DOHH2 (cell line): ENCODE data around the gene SERINC3.

Experiments used
- H3F3A ChIP-seq: fragments of 200-600 bp; sonication (generic), shearing (Covaris generic); 2 replicates; pipeline ENCODE4 v1.6.0; 2016; ENCODE audit warnings: antibody characterized with exemption, mild to moderate bottlenecking; ENCODE audit not compliant: control insufficient read depth, insufficient read depth
- H3K27ac ChIP-seq: fragments of 200-600 bp; sonication (generic); 2 replicates; pipeline ENCODE4 v1.5.1; 2014; ENCODE audit warnings: low read depth, mild to moderate bottlenecking, low read length, moderate library complexity
- H3K27me3 ChIP-seq: fragments of 200-600 bp; sonication (generic); 2 replicates; pipeline ENCODE4 v1.6.1; 2014; ENCODE audit warnings: mild to moderate bottlenecking, low read length, mixed read lengths; ENCODE audit not compliant: control insufficient read depth
- H3K36me3 ChIP-seq: fragments of 200-600 bp; sonication (generic); 2 replicates; pipeline ENCODE4 v1.6.1; 2014; ENCODE audit warnings: mild to moderate bottlenecking, low read length, moderate library complexity, mixed read lengths; ENCODE audit not compliant: control insufficient read depth
- H3K4me1 ChIP-seq: fragments of 200-600 bp; sonication (generic); 2 replicates; pipeline ENCODE4 v1.6.1; 2014; ENCODE audit warnings: mild to moderate bottlenecking, low read length, mixed read lengths; ENCODE audit not compliant: control insufficient read depth
- H3K4me2 ChIP-seq: fragments of 200-600 bp; sonication (generic); 2 replicates; pipeline ENCODE4 v1.6.0; 2014; ENCODE audit warnings: mild to moderate bottlenecking, low read length, moderate library complexity
- H3K4me3 ChIP-seq: fragments of 200-600 bp; sonication (generic); 2 replicates; pipeline ENCODE4 v1.5.1; 2014; ENCODE audit warnings: mild to moderate bottlenecking, low read length, mixed read lengths
- H3K79me2 ChIP-seq: fragments of 200-600 bp; sonication (generic); 2 replicates; pipeline ENCODE4 v1.6.1; 2014; ENCODE audit warnings: mild to moderate bottlenecking, low read length, mixed read lengths; ENCODE audit not compliant: control insufficient read depth
- H3K9me2 ChIP-seq: fragments of 200-600 bp; sonication (generic); replicated peaks from 2 replicates; pipeline ENCODE4 v1.6.1; 2014; ENCODE audit warnings: mild to moderate bottlenecking, low read length, mixed read lengths; ENCODE audit not compliant: control insufficient read depth
- H3K9me3 ChIP-seq: fragments of 200-600 bp; sonication (generic); 2 replicates; pipeline ENCODE4 v1.6.1; 2014; ENCODE audit warnings: antibody characterized with exemption, low read length, mixed read lengths; ENCODE audit not compliant: control insufficient read depth, insufficient read depth
- H4K20me1 ChIP-seq: fragments of 200-600 bp; sonication (generic); 2 replicates; pipeline ENCODE4 v1.6.0; 2014; ENCODE audit warnings: low read depth, mild to moderate bottlenecking, antibody characterized with exemption, low read length, moderate library complexity; ENCODE audit not compliant: control insufficient read depth, insufficient read depth
- EZH2phosphoT487 ChIP-seq: fragments of 200-600 bp; sonication (generic); IDR thresholded peaks from 2 replicates; pipeline ENCODE4 v1.6.1; 2017; ENCODE audit warnings: borderline replicate concordance, mild to moderate bottlenecking, antibody characterized with exemption, low read length, moderate library complexity, mixed read lengths
- TF ChIP-seq, protein P1 (sequence below): fragments of 200-600 bp; sonication (generic); IDR thresholded peaks from one replicate; pipeline ENCODE4 v1.5.1; 2014; ENCODE audit warnings: antibody characterized with exemption, mild to moderate bottlenecking, low read depth, low read length; ENCODE audit not compliant: poor library complexity, severe bottlenecking

SERINC3 gene

DNA sequence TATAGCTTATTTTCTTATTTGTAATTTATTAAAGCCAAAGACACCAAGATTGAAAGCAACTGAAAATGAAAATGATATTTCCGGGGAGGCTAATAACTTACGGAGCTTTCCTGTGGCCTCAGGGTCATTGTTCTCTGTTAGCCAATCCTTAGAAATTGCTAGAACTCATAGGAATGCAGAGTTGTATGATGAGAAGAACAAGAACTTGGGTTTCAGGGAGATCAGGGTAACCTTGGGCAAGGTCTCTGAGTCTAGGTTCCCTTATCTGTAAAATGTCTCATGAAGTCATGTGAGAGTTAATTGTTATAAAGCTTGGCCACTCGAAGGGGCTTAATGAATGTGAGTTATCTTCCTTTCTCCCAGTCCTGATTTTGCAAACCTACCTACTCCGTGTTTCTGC is 20.1 kb upstream of the SERINC3 start:
- Histone ChIP-seq H3K4me2 (no peak overlapping the region), H3K27ac (no peak overlapping the region), H3K4me3 (no peak overlapping the region), H3K4me1 (no peaks in the 10 kb centered on the region), H3K9me3 (no peaks in the 10 kb centered on the region), H4K20me1 (no peaks in the 10 kb centered on the region), H3F3A (no peaks in the 10 kb centered on the region), H3K9me2 (no peaks in the 10 kb centered on the region), H3K36me3 (no peaks in the 10 kb centered on the region), H3K79me2 (no peaks in the 10 kb centered on the region), H3K27me3 (no peaks in the 10 kb centered on the region)
- TF ChIP-seq, protein P1, sequence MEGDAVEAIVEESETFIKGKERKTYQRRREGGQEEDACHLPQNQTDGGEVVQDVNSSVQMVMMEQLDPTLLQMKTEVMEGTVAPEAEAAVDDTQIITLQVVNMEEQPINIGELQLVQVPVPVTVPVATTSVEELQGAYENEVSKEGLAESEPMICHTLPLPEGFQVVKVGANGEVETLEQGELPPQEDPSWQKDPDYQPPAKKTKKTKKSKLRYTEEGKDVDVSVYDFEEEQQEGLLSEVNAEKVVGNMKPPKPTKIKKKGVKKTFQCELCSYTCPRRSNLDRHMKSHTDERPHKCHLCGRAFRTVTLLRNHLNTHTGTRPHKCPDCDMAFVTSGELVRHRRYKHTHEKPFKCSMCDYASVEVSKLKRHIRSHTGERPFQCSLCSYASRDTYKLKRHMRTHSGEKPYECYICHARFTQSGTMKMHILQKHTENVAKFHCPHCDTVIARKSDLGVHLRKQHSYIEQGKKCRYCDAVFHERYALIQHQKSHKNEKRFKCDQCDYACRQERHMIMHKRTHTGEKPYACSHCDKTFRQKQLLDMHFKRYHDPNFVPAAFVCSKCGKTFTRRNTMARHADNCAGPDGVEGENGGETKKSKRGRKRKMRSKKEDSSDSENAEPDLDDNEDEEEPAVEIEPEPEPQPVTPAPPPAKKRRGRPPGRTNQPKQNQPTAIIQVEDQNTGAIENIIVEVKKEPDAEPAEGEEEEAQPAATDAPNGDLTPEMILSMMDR, result no peak
- TF ChIP-seq EZH2phosphoT487, result no peak

DNA sequence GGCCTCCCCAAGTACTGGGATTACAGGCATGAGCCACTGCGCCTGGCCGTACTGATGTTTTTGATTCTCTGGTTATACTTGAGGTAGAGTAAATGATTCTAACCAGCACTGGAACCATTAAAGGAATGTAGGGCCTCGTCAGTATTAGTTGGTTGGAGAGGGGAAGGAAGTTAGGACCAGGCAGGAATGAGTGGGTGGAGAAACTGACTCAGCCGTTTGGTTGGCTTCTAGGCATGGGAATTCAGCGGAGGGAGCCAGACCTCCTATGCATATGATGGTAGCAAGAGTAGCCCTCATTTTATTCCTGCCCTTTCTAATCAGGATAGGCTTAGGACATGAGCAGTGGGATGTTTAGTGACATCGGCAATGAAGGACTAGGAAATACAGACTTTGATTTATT is 19.0 kb upstream of the SERINC3 start:
- H4K20me1 ChIP-seq, result no peaks in the 10 kb centered on the region
- H3F3A ChIP-seq, result no peaks in the 10 kb centered on the region
- no peaks in the 10 kb centered on the region for H3K9me3 ChIP-seq
- H3K9me2 ChIP-seq, result no peaks in the 10 kb centered on the region
- no peak overlapping the region for H3K4me3 ChIP-seq
- peaks cover 7% of the 10 kb centered on the region for H3K4me1 ChIP-seq
- TF ChIP-seq EZH2phosphoT487, result no peak
- TF ChIP-seq, protein P1, result no peak
- no peak overlapping the region for H3K27ac ChIP-seq
- no peaks in the 10 kb centered on the region for H3K27me3 ChIP-seq
- H3K36me3 ChIP-seq, result no peaks in the 10 kb centered on the region
- no peaks in the 10 kb centered on the region for H3K79me2 ChIP-seq
- H3K4me2 ChIP-seq, result no peak overlapping the region

DNA sequence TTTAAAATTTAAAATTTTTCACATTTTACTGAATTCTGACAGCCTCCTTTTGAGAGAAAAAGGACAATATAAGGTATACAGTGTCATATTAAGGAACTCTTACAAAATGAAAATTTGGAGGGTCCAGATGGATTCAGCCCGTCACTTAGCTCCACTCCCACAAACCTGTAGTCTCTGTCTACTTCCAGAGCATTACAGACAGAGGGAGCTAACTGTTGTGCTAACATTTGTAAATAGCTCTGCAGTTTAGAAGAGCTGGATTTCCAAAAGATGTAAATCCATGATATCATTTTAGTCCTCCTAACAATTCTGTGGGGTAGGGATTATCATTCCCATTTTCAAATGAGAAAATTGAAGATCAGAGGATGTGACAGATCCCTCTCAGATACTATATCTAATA is 16.1 kb upstream of the SERINC3 start:
- TF ChIP-seq, protein P1, result no peak
- Histone ChIP-seq H4K20me1 (no peaks in the 10 kb centered on the region), H3K27ac (no peak overlapping the region), H3F3A (peaks cover 4% of the 10 kb centered on the region; the same call in 1 of the 2 replicates), H3K79me2 (no peaks in the 10 kb centered on the region; the same call in 1 of the 2 replicates), H3K9me3 (no peaks in the 10 kb centered on the region), H3K9me2 (no peaks in the 10 kb centered on the region), H3K27me3 (no peaks in the 10 kb centered on the region), H3K36me3 (no peaks in the 10 kb centered on the region), H3K4me1 (peaks cover 19% of the 10 kb centered on the region), H3K4me3 (no peak overlapping the region), H3K4me2 (no peak overlapping the region)

DNA sequence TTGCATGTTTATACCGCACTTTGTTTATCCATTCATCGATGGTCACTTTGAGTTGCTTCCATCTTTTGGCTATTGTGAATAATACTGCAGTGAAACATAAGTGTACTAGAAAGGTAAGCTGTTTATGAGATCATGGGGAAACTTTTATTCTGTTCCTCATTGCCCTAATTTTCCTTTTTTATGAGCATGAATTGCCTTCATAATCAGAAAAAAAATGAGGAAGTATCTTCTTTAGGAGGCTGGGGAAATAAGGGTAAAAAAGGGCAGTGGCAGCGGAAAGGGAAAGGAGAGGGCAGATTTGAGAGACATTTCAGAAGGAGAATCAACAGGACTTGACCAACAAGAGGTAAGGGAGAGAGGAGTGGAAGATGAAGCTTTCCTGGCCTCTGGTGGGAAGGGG is 14.3 kb upstream of the SERINC3 start:
- H3K4me3 ChIP-seq, result no peak overlapping the region
- peaks cover 32% of the 10 kb centered on the region for H3K4me1 ChIP-seq
- H3F3A ChIP-seq, result peaks cover 4% of the 10 kb centered on the region; the same call in 1 of the 2 replicates
- H3K4me2 ChIP-seq, result peak overlapping the region; percentile 27
- no peak for TF ChIP-seq EZH2phosphoT487
- TF ChIP-seq, protein P1, result no peak
- peaks cover 6% of the 10 kb centered on the region for H3K79me2 ChIP-seq
- H3K27ac ChIP-seq, result no peak overlapping the region
- no peaks in the 10 kb centered on the region for H3K9me2 ChIP-seq
- no peaks in the 10 kb centered on the region for H3K27me3 ChIP-seq
- no peaks in the 10 kb centered on the region for H4K20me1 ChIP-seq
- H3K9me3 ChIP-seq, result no peaks in the 10 kb centered on the region
- H3K36me3 ChIP-seq, result no peaks in the 10 kb centered on the region
